HG02678 (cell line): ENCODE data around the gene RTF2.

Experiments used
- ATAC-seq: cut with Tn5 transposase; IDR thresholded peaks from one replicate; pipeline ENCODE4 v1.9.1; 2021; ENCODE audit warnings: mild to moderate bottlenecking, moderate library complexity; ENCODE audit not compliant: unreplicated experiment

RTF2 gene

DNA sequence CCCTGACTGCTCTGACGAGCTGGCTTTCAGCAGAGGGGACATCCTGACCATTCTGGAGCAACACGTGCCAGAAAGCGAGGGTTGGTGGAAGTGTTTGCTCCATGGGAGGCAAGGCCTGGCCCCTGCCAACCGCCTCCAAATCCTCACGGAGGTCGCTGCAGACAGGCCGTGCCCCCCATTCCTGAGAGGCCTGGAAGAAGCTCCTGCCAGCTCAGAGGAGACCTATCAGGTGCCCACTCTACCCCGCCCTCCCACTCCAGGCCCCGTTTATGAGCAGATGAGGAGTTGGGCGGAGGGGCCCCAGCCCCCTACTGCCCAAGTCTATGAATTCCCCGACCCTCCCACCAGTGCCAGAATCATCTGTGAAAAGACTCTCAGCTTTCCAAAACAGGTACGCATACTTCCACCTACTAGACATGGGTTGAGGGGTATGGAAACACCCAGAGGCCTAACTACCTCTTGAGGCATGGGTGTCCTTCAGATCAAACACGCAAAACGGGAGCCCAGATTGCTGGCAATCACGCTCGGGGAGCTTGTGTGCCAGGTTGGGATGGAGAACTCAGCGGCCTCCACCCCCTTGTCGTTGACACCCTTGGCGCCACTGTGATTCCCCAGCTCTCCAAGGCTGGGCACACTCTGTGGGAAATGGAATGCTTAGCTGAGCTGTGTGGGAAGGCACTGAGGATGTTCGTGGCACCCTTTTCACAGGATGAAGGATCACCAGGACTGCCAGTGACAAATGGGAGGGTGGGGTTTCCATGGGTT is 31.0 kb upstream of the RTF2 start:
- ATAC-seq, result no peak

DNA sequence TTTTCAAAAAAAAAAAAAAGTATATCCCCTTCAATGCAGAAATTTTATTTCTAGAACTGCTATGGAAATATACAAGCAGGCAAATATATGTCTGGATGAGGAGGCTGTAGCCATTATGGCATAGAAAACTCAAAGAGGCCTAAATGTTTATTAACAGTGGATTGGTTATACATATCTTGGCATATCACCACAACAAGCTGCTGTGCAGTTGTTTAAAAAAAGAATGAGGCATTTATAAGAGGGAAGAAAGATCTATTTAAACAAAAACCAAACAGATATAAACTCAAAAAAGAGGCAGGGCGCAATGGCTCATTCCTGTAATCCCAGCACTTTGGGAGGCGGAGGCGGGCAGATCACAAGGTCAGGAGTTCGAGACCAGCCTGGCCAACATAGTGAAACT is 30.1 kb upstream of the RTF2 start:
- ATAC-seq, result no peak

DNA sequence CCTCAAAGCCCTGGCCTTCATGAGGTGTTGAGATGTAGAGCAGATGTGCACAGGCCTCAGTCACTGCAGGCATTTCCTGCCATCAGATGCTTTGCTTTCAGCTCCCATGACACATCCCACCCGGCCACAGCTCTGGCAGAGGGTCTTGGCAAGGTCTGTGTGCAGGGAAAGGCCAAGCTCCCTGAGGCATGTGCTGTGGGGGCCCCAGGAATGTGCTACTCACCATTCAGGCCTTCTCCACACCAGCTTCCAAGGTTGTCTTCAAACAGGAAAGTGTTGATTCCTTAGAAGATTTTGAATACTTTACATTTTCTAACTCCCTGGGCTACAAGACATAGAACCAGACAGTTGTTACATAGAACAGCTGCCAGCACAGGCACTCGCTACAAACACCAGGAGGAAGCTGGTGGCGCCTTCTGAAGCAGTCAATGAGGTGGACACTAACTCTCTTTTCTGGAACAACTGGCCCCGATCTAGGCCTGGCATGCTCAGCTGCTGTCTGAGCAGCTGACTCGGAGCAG is 28.6 kb upstream of the RTF2 start:
- ATAC-seq, result no peak

DNA sequence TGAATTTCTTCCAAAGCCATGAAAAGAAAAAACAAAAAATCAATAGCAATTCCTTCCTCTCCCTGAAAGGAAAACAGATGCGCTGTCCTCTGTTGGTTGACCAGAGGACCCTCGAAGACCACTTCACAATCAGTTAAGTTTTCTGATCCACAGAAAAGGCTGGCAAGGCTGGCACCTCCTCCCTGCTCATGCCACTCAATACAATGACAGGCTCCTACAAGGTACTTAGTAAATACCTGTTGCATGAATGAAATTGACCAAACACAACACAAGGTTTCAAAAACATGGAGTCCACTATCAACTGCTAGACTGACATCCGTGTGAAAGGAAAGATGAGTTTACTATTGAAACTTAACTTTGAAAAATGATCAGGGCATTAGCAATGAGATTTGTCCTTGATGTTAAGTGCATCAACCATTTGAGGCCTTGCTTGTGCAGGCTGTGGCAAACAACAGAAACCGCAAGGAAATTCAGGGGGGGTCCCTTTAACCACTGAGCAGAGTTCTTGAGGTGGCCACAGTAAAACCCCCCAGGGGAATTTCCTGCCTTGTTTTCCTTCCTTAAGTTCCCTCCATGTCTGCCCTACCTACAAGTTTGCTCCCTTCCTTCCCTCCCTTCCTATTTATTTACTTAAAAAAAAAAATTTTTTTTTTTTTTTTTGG is 27.9 kb upstream of the RTF2 start:
- ATAC-seq, result peak; percentile 71

DNA sequence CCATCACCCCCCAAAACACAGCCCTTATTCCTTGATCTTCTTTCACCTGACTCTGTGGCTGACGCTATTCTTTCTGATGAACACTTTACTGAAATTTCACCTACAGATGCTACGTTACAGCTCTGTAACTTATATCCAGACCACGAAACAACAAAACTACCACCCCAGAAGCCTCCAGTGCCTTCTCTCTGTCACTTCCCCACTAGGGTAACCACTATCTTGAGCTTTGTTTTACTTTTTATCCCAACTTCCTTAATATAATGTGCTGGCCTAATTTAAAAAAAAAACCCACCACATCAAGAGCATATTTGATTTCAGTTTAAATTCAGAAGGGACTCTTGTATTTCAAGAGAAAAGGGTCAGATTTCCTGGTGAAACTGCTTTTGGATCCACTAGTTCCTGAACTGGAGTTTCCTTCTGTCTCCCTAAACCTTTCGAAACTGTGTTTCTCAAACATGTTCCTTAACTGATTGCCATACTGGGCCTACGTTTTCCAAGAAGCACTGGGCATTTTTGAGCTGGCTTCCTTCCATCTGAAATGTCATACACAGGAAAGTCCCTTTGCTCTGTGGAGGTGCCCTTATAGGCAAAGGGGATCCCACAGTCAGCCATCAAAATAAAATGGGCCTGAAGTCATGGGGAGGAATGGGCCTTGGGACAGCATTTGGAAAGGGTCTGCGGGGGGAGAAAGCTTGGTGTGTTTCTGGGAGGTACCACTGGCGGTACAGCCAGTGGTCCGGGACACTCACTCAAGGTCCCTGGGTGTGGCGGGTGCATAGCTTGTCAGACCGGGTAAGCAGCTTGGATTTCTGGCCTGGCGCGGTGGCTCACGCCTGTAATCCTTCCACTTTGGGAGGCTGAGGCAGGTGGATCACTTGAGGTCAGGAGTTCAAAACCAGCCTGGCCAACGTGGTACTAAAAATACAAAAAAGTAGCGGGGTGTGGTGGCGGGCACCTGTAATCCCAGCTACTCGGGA is 25.8 kb upstream of the RTF2 start:
- ATAC-seq, result no peak

DNA sequence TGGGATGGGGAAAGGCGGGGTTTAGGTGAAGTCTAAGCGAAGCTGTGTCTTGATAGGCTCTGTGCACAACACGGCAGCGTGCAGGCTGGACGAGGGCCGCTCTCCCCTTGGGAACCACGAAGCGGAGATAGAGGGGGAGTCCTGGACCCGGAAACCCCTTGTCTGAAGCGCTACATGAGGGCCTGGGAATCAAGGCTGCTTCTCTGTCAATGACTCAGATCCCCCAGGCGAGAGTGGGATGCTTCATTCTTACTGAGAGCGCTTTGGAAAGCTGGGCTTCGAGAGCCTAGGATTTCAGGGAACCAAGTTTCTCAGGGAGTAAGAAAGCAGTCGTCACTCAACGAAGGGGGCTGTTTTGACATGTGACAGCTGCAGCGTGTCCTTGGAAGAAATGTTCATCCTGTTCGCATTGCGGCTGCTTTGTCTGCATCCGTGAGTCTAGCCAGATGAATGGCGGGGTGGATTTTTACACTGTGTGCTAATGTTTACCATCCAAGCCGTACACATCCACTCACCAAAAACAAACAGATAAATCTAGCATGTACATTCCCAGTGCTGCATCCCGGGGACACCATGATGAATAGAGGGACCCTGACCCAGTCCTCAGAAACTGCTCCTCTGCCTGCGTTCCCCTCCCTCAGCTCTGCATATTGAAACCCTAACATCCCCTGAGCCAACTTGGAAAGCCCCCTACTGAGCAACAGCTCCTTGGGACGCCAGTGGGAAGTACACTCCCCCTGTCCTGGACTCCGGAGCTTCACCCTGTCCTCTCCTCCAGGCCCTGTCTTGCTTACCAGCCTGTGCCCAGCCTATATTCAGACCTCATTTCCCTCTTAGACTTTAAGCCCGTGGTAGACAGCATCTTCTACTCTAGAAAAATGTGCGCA is 24.5 kb upstream of the RTF2 start:
- no peak for ATAC-seq

DNA sequence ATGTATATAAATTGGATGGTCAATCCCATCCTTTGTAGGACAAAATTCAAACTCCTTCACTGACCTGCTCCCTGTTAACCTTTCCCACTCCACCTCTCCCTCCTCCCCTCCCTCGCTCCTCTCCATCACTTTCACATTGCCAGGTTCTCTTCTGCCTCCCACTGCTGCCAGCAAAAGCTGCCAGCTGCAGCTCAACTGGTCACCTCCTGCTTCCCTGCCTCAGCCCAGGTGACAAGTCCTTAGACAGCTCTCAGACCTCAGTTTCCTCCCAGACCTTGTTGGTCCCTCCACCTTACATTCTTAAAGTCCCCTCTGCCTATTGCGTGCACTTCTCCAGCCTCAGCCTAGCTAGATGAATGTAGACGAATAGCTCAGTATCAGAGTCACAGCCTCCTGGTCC is 23.3 kb upstream of the RTF2 start:
- ATAC-seq, result no peak

DNA sequence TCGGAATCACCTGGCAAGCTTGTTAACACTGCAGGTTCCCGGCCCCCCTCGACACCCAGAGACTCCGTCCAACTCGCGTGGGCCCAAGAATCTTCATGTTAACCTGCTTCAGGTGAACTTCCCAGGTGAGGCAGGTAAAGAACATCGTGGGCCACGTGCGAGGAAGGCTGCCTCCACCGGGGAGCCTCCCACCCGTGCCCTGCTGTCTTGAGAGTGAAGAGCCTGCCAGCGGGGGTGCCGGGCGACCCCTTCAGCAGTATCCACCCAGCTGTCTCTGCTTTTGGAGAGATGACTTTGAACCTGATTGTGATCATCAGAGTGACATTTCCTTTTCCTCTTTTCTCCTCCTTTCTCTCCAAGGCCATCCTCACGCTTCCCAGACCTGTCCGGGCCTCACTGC is 22.9 kb upstream of the RTF2 start:
- no peak for ATAC-seq

DNA sequence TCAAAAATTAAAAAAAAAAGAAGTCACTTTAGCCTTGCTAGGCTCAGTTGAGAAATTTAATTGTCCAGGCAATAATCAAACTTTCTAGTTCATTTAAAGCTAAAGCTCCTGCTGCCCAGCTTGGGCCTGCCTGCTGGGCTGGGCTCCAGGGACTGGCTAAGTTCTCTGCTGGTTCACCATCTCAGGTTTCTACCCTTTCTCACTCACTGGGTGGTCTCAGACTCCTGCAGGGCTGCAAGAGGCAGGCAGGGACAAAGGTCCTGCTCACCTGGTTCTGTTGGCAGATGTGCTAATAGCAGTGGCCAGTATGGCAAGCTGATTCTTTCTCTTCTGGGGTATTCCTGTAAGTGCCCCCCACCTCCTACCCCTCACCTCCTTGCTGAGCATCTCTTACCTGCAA is 21.2 kb upstream of the RTF2 start:
- ATAC-seq, result no peak

DNA sequence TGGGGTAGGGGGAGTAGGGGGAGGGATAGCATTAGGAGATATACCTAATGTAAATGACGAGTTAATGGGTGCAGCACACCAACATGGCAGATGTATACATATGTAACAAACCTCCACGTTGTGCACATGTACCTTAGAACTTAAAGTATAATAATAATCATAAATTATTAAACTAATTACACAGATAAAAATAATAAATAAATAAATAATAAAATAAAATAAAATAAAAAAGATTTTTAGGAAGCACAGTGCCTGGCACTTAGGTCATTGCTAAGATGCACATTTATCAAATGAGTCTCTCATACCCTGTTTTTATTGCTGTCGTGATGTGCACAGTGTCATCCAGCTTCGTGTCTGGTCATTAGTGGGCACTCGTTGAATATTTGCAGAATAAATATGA is 19.0 kb upstream of the RTF2 start:
- no peak for ATAC-seq

DNA sequence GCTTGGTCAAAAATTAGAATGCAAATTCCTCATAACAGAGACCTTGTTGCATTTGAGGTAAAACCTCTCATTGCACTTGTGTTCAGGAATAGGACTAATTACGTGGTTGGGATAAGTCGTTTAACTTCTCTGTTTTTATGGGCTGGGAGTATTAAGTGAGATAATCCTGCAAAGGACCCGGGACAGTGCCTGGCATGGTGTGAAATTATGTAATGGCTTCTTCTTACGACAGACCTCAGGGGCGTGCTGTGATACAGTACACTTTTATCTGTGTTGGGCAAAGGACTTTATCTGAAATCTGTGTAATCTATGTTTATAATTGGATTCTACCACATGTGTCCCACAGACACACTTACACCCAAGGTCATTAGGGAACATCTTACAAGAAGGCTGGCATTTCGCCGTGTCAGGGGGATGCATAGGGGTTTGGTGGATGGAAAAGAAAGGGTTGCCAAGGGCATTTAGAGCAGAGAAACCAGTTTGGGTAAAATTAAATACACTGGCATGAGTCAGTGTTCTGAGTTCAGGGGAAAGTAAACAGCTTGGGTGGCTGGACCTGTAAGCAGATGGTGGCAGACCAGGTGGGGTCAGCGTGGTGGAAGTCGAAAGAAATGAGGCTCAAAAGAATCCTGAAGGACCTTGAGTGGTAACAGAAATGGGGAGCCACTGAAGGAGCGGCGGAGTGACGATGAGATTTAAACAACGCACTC is 17.2 kb upstream of the RTF2 start:
- ATAC-seq, result no peak

DNA sequence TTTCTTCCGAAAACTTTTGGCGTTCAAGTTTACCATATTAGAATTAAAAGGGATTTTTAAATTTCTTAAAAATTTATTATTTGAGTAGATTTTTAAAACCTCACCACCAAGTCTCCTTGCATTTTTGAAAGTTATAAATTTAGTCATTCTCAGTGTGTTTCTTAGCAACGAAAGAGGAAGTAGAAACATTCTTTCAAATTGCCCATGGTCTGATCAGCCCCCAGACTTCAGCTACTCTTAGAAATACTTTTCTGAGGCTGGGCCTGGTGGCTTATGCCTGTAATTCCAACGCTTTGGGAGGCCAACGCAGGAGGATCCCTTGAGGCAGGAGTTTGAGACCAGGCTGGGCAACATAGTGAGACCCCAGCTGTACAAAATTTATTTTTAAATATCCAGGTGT is 15.1 kb upstream of the RTF2 start:
- ATAC-seq, result peak; percentile 63

DNA sequence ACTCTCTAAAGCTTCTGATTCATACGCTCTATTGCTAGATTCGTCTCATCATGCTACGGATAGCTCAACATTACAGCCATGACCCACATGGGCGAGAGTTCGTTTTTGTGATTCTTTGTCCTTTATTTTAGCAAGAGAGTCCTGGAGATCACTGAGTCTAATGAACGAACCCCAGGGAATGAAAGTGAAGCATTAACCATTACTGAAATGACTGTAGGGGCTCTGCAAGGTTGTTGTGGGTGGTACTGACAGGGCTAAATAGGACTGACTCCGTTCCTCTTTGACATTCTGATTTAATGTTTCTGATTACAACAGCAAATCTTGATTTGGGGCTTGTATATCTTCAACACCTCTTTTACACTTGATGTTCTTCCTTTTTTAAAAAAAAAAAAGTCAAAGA is 13.7 kb upstream of the RTF2 start:
- peak; percentile 83 for ATAC-seq

DNA sequence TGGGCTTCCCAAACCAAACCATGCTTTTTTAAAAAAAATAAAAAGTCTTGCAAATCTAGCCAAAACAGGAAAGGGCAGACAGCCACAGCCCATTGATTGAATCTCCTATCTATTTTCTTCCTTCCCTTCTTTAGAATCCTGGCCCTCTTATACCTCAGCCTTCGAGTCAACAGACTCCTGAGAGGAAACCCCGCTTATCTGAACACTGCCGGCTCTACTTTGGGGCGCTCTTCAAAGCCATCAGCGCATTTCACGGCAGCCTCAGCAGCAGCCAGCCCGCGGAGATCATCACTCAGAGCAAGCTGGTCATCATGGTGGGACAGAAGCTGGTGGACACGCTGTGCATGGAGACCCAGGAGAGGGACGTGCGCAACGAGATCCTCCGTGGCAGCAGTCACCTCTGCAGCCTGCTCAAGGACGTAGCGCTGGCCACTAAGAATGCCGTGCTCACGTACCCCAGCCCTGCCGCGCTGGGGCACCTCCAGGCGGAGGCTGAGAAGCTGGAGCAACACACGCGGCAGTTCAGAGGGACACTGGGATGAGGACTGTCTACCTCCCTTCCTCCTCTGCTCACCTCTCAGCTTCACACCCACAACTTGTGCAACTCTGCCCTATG is 10.1 kb upstream of the RTF2 start:
- ATAC-seq, result no peak

DNA sequence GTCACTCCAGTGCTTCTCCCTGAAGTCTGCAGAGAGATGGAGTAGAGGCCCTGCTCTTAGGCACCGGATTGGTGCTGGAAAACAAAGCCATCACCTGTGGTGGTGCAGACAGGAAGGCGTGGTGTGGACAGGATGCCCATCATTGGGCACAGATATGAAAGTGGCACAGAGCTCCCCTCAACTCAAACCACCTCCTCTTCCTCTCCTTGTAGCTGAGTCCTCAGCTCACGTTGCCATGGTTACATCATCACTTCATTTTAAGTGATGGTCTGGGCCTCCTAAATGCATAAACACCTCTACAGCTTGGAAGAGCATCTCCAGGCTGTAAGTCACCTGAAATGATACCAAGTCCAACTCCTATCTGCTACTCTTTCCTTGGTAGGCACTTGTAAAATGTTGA is 8.0 kb upstream of the RTF2 start:
- ATAC-seq, result no peak

DNA sequence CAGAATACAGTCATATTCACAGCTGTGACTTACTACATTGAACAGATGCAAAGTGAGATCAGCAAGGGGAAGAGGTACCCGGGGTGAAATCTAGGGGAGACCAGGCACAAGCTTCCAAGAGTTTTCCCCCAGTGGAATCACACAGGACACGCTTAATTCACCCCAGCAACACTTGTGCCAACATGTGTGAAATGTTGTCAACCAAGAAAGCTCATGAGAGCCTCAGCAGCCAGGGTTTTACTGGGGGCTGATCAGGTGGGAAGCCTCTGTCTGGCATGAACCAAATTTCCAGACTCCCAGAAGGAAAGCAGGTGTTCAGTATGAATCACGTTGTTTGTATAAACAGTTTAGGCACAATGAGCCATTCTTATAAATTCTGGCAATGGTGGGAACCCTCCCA is 6.9 kb upstream of the RTF2 start:
- no peak for ATAC-seq

DNA sequence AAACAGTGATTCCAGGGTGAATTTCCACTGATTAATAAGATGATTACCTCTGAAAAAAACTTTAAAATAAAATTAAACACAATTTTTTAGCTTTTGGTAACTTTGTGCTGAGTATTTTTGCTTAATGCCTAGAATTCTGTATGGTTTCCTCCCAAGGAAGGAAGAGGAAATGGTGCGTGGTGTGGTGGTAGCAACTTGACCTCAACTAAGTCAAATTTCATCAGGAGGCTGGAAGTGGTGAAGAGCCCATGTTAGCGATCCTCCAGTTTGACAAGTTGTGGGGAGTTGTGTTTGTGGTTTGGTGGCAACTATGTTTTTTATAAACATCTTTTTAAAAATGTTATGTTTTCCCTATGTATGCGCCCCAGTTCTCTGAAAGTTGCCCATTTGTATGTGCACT is 5.0 kb upstream of the RTF2 start:
- ATAC-seq, result no peak

DNA sequence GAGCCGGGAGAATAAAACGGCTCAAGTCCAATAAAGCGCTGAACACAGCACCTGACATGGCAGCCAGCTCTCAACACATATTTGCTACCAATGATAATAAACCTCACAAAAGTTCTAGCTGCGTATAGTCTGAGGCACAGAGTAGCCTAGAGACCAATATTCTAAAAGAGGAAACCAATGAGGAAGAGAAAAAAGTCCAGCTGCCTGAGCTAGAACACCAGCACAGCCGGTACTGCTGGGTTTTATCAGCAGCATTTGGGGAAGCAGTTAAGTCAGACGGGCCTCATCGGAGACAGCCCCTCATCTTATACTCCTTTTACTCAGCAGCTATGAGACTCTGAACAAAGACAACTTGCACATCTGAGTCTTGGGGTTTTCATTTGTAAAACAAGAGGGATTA is 2.4 kb upstream of the RTF2 start:
- peak; percentile 39 for ATAC-seq

DNA sequence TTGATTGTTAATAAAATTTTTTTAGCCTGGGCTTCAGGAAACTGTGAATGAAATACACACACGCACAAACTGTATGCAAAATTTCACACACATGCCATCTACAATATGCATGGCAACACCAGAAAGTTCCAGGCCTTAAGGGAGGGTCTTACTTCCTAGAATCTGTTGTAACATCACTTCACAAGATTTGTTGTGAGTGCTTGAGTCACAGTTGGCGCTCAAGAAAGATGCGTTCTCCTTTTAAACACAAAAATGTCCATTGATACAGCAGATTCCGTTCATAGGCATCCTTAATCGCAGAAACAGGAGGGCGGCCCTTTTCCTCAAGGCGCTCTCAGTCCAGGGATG is 485 bp upstream of the RTF2 start:
- ATAC-seq, result peak; percentile 1

DNA sequence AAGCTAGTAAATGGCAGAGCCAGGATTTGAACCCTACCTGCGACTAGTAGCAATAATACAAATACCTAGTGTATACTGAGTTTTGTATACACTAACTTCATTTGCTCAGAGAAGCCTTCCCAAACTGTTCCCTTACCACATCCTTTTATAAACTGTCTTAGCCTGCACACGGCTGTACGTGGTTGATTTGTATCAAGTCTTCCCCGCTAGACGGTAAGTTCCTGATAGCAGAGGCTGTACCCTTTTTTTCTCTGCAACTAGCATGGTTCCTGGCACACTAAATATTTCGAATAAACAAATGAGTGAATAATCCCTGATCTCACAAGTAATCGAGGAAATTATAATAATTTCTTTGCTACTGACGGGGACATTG is 636 bp downstream of the RTF2 start:
- ATAC-seq, result no peak
